ENCODE results near the gene WSB2. TPM values are rescaled to one million over a fixed set of nuclear protein-coding genes. Genes with fewer than 3 reads are reported as not detected.
"Not testable (repeated sequence)": the region's sequence is repeated elsewhere in the genome, so short reads cannot be mapped to it uniquely, and the experiment has no call there.

The WSB2 gene
- total and polyA plus RNA-seq, 2 donors from 2014 or later, result 48.8 to 72.5 TPM

- peaks cover 0 to 28% (median 7%) of the 10 kb centered on the region in 3 donors for H3K36me3 ChIP-seq (ENCODE audit: control insufficient read depth in 2 of 3, insufficient read depth in 3 of 3, low read length in 3 of 3)
Measured at GRCh38 chr12:118025168-118025567, 35.8 kb downstream of the WSB2 start.

GRCh38 chr12:118023301-118023860, 37.6 kb downstream of the WSB2 start:
- Histone ChIP-seq H3K9ac (ENCODE audit: low read length in 3 of 3) (no peak overlapping the region), H3K4me1 (ENCODE audit: control insufficient read depth in 2 of 3, insufficient read depth in 2 of 3, low read depth in 1 of 3, low read length in 3 of 3) (no peaks in the 10 kb centered on the region), H3K4me3 (ENCODE audit: low read length in 3 of 3) (no peak overlapping the region), H3K36me3 (ENCODE audit: control insufficient read depth in 2 of 3, insufficient read depth in 3 of 3, low read length in 3 of 3) (peaks cover 0 to 33% (median 9%) of the 10 kb centered on the region in 3 donors), H3K9me3 (ENCODE audit: control insufficient read depth in 2 of 3, insufficient read depth in 1 of 3, low read length in 3 of 3) (no peaks in the 10 kb centered on the region), H3K27ac (ENCODE audit: low read depth in 2 of 2, low read length in 2 of 2) (no peak overlapping the region), H3K27me3 (ENCODE audit: control insufficient read depth, insufficient read depth, low read length) (no peaks in the 10 kb centered on the region)
- intact Hi-C loops (cut with DNase I), result no loop called here
- FAIRE-seq (no peak), DNase-seq (no peak)
- TF ChIP-seq CTCF (IDR thresholded peaks at IDR 0.05; ENCODE audit: borderline replicate concordance, extremely low read depth, insufficient read depth), result no peak

More at GRCh38 chr12:118025168-118025567, 35.8 kb downstream of the WSB2 start:
- no peak for TF ChIP-seq CTCF (IDR thresholded peaks at IDR 0.05; ENCODE audit: borderline replicate concordance, extremely low read depth, insufficient read depth)
- Histone ChIP-seq H3K27ac (ENCODE audit: low read depth in 2 of 2, low read length in 2 of 2) (no peak overlapping the region), H3K27me3 (ENCODE audit: control insufficient read depth, insufficient read depth, low read length) (no peaks in the 10 kb centered on the region), H3K4me1 (ENCODE audit: control insufficient read depth in 2 of 3, insufficient read depth in 2 of 3, low read depth in 1 of 3, low read length in 3 of 3) (no peaks in the 10 kb centered on the region), H3K9me3 (ENCODE audit: control insufficient read depth in 2 of 3, insufficient read depth in 1 of 3, low read length in 3 of 3) (no peaks in the 10 kb centered on the region), H3K4me3 (ENCODE audit: low read length in 3 of 3) (no peak overlapping the region), H3K9ac (ENCODE audit: low read length in 3 of 3) (no peak overlapping the region)
- no peak for FAIRE-seq
- intact Hi-C loops (cut with DNase I), result no loop called here
- no peak for DNase-seq

- intact Hi-C loops (cut with DNase I), result no loop called here
- Histone ChIP-seq H3K27ac (ENCODE audit: low read depth in 2 of 2, low read length in 2 of 2) (no peak overlapping the region), H3K36me3 (ENCODE audit: control insufficient read depth in 2 of 3, insufficient read depth in 3 of 3, low read length in 3 of 3) (peaks cover 0 to 30% (median 9%) of the 10 kb centered on the region in 3 donors), H3K9ac (ENCODE audit: low read length in 3 of 3) (no peak overlapping the region), H3K27me3 (ENCODE audit: control insufficient read depth, insufficient read depth, low read length) (no peaks in the 10 kb centered on the region), H3K4me1 (ENCODE audit: control insufficient read depth in 2 of 3, insufficient read depth in 2 of 3, low read depth in 1 of 3, low read length in 3 of 3) (no peaks in the 10 kb centered on the region), H3K4me3 (ENCODE audit: low read length in 3 of 3) (no peak overlapping the region), H3K9me3 (ENCODE audit: control insufficient read depth in 2 of 3, insufficient read depth in 1 of 3, low read length in 3 of 3) (no peaks in the 10 kb centered on the region)
- DNase-seq (no peak), FAIRE-seq (no peak)
- TF ChIP-seq CTCF (IDR thresholded peaks at IDR 0.05; ENCODE audit: borderline replicate concordance, extremely low read depth, insufficient read depth), result no peak
Measured at GRCh38 chr12:118022728-118023109, 38.3 kb downstream of the WSB2 start.

GRCh38 chr12:118022097-118022727, 38.8 kb downstream of the WSB2 start:
- FAIRE-seq; H3K9ac ChIP-seq (ENCODE audit: low read length in 3 of 3); intact Hi-C loops (cut with DNase I); DNase-seq; H3K9me3 ChIP-seq (ENCODE audit: control insufficient read depth in 2 of 3, insufficient read depth in 1 of 3, low read length in 3 of 3); H3K27ac ChIP-seq (ENCODE audit: low read depth in 2 of 2, low read length in 2 of 2); H3K4me1 ChIP-seq (ENCODE audit: control insufficient read depth in 2 of 3, insufficient read depth in 2 of 3, low read depth in 1 of 3, low read length in 3 of 3); H3K27me3 ChIP-seq (ENCODE audit: control insufficient read depth, insufficient read depth, low read length); H3K4me3 ChIP-seq (ENCODE audit: low read length in 3 of 3): not testable (repeated sequence)
- H3K36me3 ChIP-seq (ENCODE audit: control insufficient read depth in 2 of 3, insufficient read depth in 3 of 3, low read length in 3 of 3), result peaks cover 0 to 28% (median 9%) of the 10 kb centered on the region in 3 donors

Measured in kidney (tissue), 14 donors.